HepG2 (cell line): Measurements from ENCODE around the gene ZNF559.
"Not testable (repeated sequence)": the region's sequence is repeated elsewhere in the genome, so short reads cannot be mapped to it uniquely, and the experiment has no call there.

Source experiments
- MED1 ChIP-seq: sonication (generic); formaldehyde crosslinking; IDR thresholded peaks from 2 replicates; pipeline ENCODE4 v1.4.0; 2020; ENCODE audit warnings: missing genetic modification reagents
- MTA1 ChIP-seq: sonication (generic); formaldehyde crosslinking; IDR thresholded peaks from 2 replicates; pipeline ENCODE4 v1.4.0; 2020; ENCODE audit warnings: missing genetic modification reagents, mild to moderate bottlenecking, borderline replicate concordance
- MYNN ChIP-seq: sonication (generic); formaldehyde crosslinking; IDR thresholded peaks from 2 replicates; pipeline ENCODE4 v1.4.0; 2020; ENCODE audit warnings: mild to moderate bottlenecking, low read depth, missing genetic modification reagents
- MZF1 ChIP-seq: sonication (generic); formaldehyde crosslinking; IDR thresholded peaks from 2 replicates; pipeline ENCODE4 v1.8.1; 2023; ENCODE audit warnings: mild to moderate bottlenecking, missing genetic modification reagents, borderline replicate concordance
- YEATS4 ChIP-seq: sonication (generic); formaldehyde crosslinking; IDR thresholded peaks from 2 replicates; pipeline ENCODE4 v1.4.0; 2020; ENCODE audit warnings: missing genetic modification reagents, borderline replicate concordance
- ZBTB7A ChIP-seq: sonication (generic); formaldehyde crosslinking; IDR thresholded peaks from 2 replicates; pipeline ENCODE4 v1.8.0; 2022; ENCODE audit warnings: mild to moderate bottlenecking, missing genetic modification reagents
- ZNF605 ChIP-seq: sonication (generic); formaldehyde crosslinking; IDR thresholded peaks from 2 replicates; pipeline ENCODE4 v1.8.0; 2022; ENCODE audit warnings: mild to moderate bottlenecking, missing genetic modification reagents
- ZNF782 ChIP-seq: sonication (generic); formaldehyde crosslinking; IDR thresholded peaks from 2 replicates; pipeline ENCODE4 v1.4.0; 2020; ENCODE audit warnings: missing genetic modification reagents, mild to moderate bottlenecking, borderline replicate concordance
- TF ChIP-seq, protein P1 (sequence below): sonication (generic); formaldehyde crosslinking; IDR thresholded peaks from 2 replicates; pipeline ENCODE4 v1.4.0; 2020; ENCODE audit warnings: missing genetic modification reagents
- TF ChIP-seq, protein P2 (sequence below): sonication (generic); formaldehyde crosslinking; IDR thresholded peaks from 2 replicates; pipeline ENCODE4 v1.4.0; 2020; ENCODE audit warnings: mild to moderate bottlenecking, missing genetic modification reagents
- TF ChIP-seq, protein P3 (sequence below): sonication (generic); formaldehyde crosslinking; IDR thresholded peaks from 2 replicates; pipeline ENCODE4 v1.5.0; 2020; ENCODE audit warnings: mild to moderate bottlenecking, missing genetic modification reagents, moderate library complexity

DNA sequence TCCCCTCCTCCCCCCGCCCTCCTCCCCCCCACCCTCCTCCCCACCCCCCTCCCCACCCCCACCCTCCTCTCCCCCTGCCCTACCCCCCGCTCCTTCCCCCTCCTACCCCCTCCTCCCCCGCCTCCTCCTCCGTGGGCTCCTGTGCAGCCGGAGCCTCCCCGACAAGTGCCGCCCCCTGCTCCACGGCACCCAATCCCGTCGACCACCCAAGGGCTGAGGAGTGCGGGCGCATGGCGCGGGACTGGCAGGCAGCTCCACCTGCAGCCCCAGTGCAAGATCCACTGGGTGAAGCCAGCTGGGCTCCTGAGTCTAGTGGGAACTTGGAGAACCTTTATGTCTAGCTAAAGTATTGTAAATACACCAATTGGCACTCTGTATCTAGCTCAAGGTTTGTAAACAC lies 2.2 kb upstream of the ZNF559 start:
- TF ChIP-seq, protein P1, sequence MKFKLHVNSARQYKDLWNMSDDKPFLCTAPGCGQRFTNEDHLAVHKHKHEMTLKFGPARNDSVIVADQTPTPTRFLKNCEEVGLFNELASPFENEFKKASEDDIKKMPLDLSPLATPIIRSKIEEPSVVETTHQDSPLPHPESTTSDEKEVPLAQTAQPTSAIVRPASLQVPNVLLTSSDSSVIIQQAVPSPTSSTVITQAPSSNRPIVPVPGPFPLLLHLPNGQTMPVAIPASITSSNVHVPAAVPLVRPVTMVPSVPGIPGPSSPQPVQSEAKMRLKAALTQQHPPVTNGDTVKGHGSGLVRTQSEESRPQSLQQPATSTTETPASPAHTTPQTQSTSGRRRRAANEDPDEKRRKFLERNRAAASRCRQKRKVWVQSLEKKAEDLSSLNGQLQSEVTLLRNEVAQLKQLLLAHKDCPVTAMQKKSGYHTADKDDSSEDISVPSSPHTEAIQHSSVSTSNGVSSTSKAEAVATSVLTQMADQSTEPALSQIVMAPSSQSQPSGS (CRISPR knock-in tag), result not testable (repeated sequence)
- TF ChIP-seq, protein P2, sequence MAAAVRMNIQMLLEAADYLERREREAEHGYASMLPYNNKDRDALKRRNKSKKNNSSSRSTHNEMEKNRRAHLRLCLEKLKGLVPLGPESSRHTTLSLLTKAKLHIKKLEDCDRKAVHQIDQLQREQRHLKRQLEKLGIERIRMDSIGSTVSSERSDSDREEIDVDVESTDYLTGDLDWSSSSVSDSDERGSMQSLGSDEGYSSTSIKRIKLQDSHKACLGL (CRISPR knock-in tag), result not testable (repeated sequence)
- TF ChIP-seq ZBTB7A (CRISPR knock-in tag); MTA1; YEATS4; MED1 (CRISPR knock-in tag); MYNN (CRISPR knock-in tag); ZNF605 (CRISPR knock-in tag); ZNF782; MZF1: not testable (repeated sequence)
- TF ChIP-seq, protein P3, sequence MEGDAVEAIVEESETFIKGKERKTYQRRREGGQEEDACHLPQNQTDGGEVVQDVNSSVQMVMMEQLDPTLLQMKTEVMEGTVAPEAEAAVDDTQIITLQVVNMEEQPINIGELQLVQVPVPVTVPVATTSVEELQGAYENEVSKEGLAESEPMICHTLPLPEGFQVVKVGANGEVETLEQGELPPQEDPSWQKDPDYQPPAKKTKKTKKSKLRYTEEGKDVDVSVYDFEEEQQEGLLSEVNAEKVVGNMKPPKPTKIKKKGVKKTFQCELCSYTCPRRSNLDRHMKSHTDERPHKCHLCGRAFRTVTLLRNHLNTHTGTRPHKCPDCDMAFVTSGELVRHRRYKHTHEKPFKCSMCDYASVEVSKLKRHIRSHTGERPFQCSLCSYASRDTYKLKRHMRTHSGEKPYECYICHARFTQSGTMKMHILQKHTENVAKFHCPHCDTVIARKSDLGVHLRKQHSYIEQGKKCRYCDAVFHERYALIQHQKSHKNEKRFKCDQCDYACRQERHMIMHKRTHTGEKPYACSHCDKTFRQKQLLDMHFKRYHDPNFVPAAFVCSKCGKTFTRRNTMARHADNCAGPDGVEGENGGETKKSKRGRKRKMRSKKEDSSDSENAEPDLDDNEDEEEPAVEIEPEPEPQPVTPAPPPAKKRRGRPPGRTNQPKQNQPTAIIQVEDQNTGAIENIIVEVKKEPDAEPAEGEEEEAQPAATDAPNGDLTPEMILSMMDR (CRISPR knock-in tag), result not testable (repeated sequence)
